Glutamatergic neuron (in vitro differentiated cells): Measurements from ENCODE around the gene TNRC18. TPM values are rescaled to one million over a fixed set of nuclear protein-coding genes. Genes with fewer than 3 reads are reported as not detected.

Experiments used
- DNase-seq: peaks from one replicate; pipeline ENCODE4 v3.0.0; 2022
- H3K27ac Mint-ChIP-seq: one replicate; pipeline ENCODE4 v1.8.0; 2020; ENCODE audit warnings: mild to moderate bottlenecking, mixed read lengths, inconsistent platforms; ENCODE audit not compliant: unreplicated experiment
- H3K27me3 Mint-ChIP-seq: one replicate; pipeline ENCODE4 v1.8.0; 2020; ENCODE audit warnings: mild to moderate bottlenecking, moderate library complexity, mixed read lengths, inconsistent platforms; ENCODE audit not compliant: unreplicated experiment
- H3K36me3 Mint-ChIP-seq: one replicate; pipeline ENCODE4 v1.8.0; 2020; ENCODE audit warnings: mild to moderate bottlenecking, mixed read lengths, inconsistent platforms; ENCODE audit not compliant: unreplicated experiment
- H3K4me1 Mint-ChIP-seq: one replicate; pipeline ENCODE4 v1.8.0; 2020; ENCODE audit warnings: mild to moderate bottlenecking, low read depth, mixed read lengths, inconsistent platforms; ENCODE audit not compliant: unreplicated experiment
- H3K4me3 Mint-ChIP-seq: one replicate; pipeline ENCODE4 v1.8.0; 2020; ENCODE audit warnings: mild to moderate bottlenecking, mixed read lengths, inconsistent platforms; ENCODE audit not compliant: unreplicated experiment
- H3K9me3 Mint-ChIP-seq: one replicate; pipeline ENCODE4 v1.8.0; 2020; ENCODE audit warnings: mild to moderate bottlenecking, moderate library complexity, mixed read lengths, inconsistent platforms; ENCODE audit not compliant: unreplicated experiment
- total RNA-seq: library from RNA; stranded (reverse); fragmentation: NEBNext Ultra II Directional; extraction: Animal tissue kit (Norgen Biotek cat#: 25700); gene quantifications from one replicate; pipeline ENCODE4 v1.2.1, GENCODE V29; 2021; ENCODE audit not compliant: unreplicated experiment
- TF ChIP-seq, protein P1 (sequence below): fragments of 200-600 bp; sonication (generic); IDR thresholded peaks from one replicate; pipeline ENCODE4 v1.5.0; 2021; ENCODE audit not compliant: partially characterized antibody, unreplicated experiment

TNRC18 gene
- total RNA-seq, 1 donor from 2014 or later, result 54.6 TPM

DNA sequence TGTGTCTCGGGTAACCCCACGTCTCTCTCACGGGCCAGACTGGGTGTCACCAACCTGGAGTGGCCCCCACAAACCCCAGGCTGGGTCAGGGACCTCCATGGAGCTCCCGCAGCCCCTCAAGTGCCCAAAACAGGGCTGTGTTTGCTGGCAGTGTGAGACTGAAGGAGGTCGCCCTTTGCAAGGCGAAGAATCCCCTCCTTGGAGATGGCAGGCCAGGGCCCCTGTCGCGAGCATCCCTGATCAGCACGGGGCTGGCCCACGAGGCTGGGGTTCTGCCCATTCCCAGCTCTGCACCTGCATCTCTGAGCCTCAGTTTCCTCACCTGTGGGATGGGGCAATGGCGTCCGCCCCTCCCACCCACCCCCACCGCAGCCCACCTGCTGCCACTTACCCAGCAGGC, 78.5 kb downstream of the TNRC18 start:
- Mint-ChIP-seq H3K36me3 (peaks cover 29% of the 10 kb centered on the region), H3K4me1 (peaks cover 7% of the 10 kb centered on the region), H3K27me3 (peaks cover 12% of the 10 kb centered on the region), H3K4me3 (no peak overlapping the region), H3K27ac (no peak overlapping the region), H3K9me3 (peaks cover 13% of the 10 kb centered on the region)
- no peak for DNase-seq
- TF ChIP-seq, protein P1, sequence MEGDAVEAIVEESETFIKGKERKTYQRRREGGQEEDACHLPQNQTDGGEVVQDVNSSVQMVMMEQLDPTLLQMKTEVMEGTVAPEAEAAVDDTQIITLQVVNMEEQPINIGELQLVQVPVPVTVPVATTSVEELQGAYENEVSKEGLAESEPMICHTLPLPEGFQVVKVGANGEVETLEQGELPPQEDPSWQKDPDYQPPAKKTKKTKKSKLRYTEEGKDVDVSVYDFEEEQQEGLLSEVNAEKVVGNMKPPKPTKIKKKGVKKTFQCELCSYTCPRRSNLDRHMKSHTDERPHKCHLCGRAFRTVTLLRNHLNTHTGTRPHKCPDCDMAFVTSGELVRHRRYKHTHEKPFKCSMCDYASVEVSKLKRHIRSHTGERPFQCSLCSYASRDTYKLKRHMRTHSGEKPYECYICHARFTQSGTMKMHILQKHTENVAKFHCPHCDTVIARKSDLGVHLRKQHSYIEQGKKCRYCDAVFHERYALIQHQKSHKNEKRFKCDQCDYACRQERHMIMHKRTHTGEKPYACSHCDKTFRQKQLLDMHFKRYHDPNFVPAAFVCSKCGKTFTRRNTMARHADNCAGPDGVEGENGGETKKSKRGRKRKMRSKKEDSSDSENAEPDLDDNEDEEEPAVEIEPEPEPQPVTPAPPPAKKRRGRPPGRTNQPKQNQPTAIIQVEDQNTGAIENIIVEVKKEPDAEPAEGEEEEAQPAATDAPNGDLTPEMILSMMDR, result no peak

DNA sequence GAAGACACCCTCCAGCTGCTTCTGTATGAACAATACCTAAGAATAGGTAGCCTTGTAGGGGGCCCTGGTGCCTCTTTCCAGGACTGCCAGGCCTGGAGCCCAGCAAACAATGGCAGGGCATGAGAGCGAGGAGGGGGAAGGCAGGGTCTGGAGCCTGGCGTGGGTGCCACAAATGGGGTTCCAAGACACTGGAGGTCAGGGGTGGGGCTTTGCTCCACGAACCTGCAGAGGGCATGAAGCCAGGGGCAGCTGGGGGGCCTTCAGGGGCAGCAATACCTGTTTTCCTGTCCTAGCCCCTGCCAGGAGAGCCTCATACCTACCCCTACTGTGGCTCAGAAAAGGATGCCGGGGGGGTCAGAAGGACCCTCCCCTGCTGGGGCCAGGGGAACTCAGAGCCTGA, 79.3 kb downstream of the TNRC18 start:
- H3K36me3 Mint-ChIP-seq, result peaks cover 36% of the 10 kb centered on the region
- no peak for DNase-seq
- H3K4me3 Mint-ChIP-seq, result no peak overlapping the region
- peaks cover 14% of the 10 kb centered on the region for H3K9me3 Mint-ChIP-seq
- TF ChIP-seq, protein P1, result no peak
- H3K27ac Mint-ChIP-seq, result no peak overlapping the region
- peaks cover 12% of the 10 kb centered on the region for H3K27me3 Mint-ChIP-seq
- H3K4me1 Mint-ChIP-seq, result peaks cover 5% of the 10 kb centered on the region

- Mint-ChIP-seq H3K27me3 (peaks cover 12% of the 10 kb centered on the region), H3K9me3 (peaks cover 15% of the 10 kb centered on the region), H3K27ac (no peak overlapping the region), H3K4me3 (no peak overlapping the region), H3K4me1 (peaks cover 4% of the 10 kb centered on the region), H3K36me3 (peaks cover 36% of the 10 kb centered on the region)
- TF ChIP-seq, protein P1, result no peak
- no peak for DNase-seq
Measured at GRCh38 chr7:5343884-5344283, 79.8 kb downstream of the TNRC18 start.

DNA sequence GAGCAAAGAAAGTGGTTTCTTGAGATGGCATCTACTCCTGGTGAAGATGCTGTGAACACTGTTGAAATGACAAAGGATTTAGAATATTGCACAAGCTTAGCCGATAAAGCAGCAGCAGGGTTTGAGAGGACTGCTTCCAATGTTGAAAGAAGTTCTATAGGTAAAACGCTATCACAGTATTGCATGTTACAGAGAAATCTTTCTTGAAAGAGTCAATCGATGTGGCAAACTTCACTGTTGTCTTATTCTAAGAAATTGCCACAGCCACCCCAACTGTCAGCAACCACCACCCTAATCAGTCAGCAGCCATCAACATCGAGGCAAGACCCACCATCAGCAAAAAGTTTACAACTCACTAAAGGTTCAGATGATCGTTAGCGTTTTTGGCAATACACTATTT, 81.0 kb downstream of the TNRC18 start:
- Mint-ChIP-seq H3K9me3 (peaks cover 15% of the 10 kb centered on the region), H3K27me3 (peaks cover 12% of the 10 kb centered on the region), H3K36me3 (peaks cover 36% of the 10 kb centered on the region), H3K27ac (no peak overlapping the region), H3K4me1 (no peaks in the 10 kb centered on the region), H3K4me3 (no peak overlapping the region)
- no peak for DNase-seq
- TF ChIP-seq, protein P1, result no peak

DNA sequence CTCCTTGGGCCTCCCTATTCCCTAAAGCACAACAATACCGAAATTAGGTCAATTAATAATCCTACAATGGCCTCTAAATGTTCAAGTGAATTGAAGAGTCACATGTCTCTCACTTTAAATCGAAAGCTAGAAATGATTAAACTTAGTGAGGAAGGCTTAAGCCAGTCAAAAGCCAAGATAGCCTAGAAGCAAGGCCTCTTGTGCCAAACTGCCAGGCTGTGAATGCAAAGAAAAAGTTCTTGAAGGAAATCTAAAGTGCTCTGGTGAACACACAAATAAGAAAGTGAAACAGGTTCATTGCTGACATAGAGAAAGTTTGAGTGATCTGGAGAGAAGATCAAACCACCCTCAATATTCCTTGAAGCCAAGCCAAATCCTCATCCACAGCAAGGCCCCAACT, 83.7 kb downstream of the TNRC18 start:
- Mint-ChIP-seq H3K27me3 (peaks cover 10% of the 10 kb centered on the region), H3K27ac (no peak overlapping the region), H3K4me1 (no peaks in the 10 kb centered on the region), H3K36me3 (peaks cover 41% of the 10 kb centered on the region), H3K4me3 (no peak overlapping the region), H3K9me3 (peaks cover 17% of the 10 kb centered on the region)
- TF ChIP-seq, protein P1, result no peak
- no peak for DNase-seq
